ENCODE measurements around the gene IGSF1.

DNA sequence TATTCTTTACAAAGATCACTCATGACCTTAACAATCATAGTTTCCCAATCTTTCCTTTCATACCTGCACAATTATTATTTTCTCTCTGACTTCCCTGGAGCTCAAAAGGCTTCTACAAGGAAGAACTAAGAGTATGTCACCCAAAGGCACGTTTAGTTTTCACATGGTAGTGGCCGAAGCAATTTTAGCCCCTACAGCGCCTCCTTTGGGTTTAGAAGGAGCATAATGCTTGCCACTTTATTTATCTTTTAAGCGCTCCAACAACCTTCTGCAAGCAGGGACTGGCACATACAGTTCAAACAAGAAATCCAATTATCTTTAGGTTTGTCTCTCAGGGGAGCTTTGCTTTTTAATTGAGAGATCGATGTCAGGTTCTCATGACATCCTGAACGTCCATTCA, 42.0 kb upstream of the IGSF1 start:
- TF ChIP-seq, protein P1, sequence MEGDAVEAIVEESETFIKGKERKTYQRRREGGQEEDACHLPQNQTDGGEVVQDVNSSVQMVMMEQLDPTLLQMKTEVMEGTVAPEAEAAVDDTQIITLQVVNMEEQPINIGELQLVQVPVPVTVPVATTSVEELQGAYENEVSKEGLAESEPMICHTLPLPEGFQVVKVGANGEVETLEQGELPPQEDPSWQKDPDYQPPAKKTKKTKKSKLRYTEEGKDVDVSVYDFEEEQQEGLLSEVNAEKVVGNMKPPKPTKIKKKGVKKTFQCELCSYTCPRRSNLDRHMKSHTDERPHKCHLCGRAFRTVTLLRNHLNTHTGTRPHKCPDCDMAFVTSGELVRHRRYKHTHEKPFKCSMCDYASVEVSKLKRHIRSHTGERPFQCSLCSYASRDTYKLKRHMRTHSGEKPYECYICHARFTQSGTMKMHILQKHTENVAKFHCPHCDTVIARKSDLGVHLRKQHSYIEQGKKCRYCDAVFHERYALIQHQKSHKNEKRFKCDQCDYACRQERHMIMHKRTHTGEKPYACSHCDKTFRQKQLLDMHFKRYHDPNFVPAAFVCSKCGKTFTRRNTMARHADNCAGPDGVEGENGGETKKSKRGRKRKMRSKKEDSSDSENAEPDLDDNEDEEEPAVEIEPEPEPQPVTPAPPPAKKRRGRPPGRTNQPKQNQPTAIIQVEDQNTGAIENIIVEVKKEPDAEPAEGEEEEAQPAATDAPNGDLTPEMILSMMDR (IDR thresholded peaks at IDR 0.05), result no peak
- TF ChIP-seq POLR2A (IDR thresholded peaks at IDR 0.05), result no peak
